Astrocyte of the spinal cord (primary cell): ENCODE data around the gene INPP4B.

Experiments
- DNase-seq: peaks from one replicate; pipeline ENCODE4 v3.0.0; 2011; ENCODE audit warnings: low read depth, low spot score
- H3K4me3 ChIP-seq: 2 replicates; pipeline ENCODE4 v1.5.1; 2011; ENCODE audit warnings: low read depth, mild to moderate bottlenecking, low read length, moderate library complexity
- in situ Hi-C: cut with HindIII; loops from 2 replicates; pipeline ENCODE4 v1.10.0; 2017; ENCODE audit warnings: low sequenced_read_pairs
- TF ChIP-seq, protein P1 (sequence below): IDR thresholded peaks from 2 replicates; pipeline ENCODE4 v1.5.1; 2012; ENCODE audit warnings: low read depth, mild to moderate bottlenecking, low read length, inconsistent platforms

The INPP4B gene

DNA sequence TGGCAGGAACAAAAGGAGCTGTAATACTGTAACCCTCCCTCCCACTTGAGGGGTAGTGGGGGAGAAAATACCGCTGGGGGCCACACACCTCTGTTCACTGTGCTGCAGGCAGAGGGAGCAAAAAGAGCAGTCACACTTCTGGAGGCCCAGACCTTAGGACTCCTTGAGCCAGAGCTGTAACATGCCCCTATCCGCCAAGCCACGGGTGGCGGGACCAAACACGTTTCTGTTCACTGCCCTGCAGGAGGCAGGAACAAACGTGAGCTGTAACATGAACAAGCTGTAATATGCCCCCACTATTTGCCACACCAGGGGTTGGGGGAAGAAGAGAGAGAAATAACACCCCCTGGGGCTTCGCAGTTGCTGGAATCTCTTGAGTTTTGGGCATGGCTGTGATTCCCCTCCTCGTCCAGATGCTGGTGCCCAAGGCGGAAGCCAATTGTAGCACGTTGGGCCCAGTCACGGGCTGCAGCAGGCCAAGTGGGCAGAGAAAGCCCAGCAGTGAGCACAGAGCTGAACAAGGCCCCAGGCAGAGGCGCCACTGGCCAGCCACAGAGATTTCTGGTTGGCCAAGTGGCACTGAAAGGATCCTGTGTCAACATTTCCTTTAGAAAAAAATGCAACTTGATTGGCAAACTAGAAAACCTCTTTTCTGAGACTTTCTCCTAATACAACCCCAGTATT lies 509.7 kb downstream of the INPP4B start:
- H3K4me3 ChIP-seq: no peak overlapping the region
- in situ Hi-C loops: no loop called here
- TF ChIP-seq, protein P1, sequence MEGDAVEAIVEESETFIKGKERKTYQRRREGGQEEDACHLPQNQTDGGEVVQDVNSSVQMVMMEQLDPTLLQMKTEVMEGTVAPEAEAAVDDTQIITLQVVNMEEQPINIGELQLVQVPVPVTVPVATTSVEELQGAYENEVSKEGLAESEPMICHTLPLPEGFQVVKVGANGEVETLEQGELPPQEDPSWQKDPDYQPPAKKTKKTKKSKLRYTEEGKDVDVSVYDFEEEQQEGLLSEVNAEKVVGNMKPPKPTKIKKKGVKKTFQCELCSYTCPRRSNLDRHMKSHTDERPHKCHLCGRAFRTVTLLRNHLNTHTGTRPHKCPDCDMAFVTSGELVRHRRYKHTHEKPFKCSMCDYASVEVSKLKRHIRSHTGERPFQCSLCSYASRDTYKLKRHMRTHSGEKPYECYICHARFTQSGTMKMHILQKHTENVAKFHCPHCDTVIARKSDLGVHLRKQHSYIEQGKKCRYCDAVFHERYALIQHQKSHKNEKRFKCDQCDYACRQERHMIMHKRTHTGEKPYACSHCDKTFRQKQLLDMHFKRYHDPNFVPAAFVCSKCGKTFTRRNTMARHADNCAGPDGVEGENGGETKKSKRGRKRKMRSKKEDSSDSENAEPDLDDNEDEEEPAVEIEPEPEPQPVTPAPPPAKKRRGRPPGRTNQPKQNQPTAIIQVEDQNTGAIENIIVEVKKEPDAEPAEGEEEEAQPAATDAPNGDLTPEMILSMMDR: no peak
- no peak for DNase-seq

DNA sequence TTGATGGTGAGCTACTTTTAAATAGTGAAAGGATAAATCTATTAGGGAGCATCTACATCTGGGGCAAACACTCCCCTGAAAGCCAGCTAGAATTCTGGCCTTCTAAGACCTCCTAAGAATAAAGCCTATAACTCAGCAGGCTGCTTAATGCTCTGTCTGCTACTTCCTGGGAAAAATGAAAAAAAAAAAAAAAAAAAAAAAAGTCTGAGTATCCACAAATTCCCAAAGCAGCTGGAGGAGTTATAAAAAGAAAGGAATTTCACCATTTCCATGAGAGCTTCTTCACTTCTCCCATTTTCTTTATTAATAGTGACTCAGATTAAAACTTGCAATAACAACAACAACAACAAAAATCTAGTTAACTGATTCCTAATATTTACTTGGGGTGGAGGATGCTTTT lies 511.2 kb downstream of the INPP4B start:
- in situ Hi-C loops: no loop called here
- no peak overlapping the region for H3K4me3 ChIP-seq
- TF ChIP-seq, protein P1: no peak
- no peak for DNase-seq

DNA sequence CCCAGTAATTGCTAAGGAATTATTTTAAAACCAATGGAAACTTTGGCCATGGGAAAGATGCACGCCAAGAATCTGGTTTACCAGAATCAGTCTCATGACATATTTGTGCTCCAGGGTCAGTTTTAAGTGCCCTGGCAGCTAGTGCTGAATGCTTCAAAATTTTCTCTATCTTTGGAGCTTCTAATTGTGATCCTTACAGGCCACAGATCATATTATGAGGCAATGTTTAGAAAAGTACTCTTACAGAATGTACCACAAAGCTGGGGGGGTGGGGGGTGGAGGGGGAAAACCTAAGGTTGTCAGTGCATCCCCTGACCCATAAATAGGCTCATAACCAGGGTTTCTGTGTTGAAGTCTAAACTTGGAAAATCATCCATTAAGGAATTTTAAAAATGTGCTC lies 514.5 kb downstream of the INPP4B start:
- in situ Hi-C loops: no loop called here
- DNase-seq: peak; percentile 26

DNA sequence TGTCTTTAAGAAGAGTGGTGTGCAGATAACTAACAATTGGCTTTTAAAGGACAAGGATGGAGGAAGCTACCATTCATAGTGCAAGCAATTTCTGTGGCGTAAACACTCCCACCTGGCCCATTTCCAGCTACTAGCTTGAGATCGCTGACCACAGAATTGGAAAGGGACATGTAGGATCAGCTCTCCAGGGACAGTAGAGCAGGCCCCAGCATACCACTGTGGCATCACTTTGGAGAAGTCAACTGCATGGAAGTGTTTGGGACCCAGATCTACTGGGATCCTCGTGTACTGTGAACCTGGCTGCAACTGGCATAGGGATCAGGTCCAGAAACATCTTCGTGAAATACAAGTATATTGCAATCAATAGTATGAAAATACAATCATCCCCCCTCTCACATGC lies 515.0 kb downstream of the INPP4B start:
- no peak for DNase-seq

More for the DNA sequence above, 514.5 kb downstream of the INPP4B start:
- TF ChIP-seq, protein P1: no peak
- H3K4me3 ChIP-seq: no peak overlapping the region

DNA sequence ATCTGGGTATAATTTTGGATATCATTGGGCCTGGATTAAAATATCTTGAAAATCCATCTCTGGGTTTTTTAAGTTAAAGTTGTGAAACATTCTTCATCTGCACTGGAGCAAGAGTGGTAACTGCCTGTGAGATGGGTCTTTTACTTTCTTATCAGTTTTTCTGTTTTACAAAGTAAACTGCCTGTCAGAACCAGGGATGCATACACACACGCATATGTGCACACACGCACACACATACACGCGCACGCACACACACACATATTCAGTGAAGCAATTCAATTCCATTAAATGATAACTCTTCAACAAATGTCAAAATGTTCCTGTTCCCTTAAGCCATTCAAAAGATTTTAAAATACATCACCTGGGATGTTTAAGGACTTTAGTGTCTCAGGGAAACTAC lies 515.8 kb downstream of the INPP4B start:
- TF ChIP-seq, protein P1: no peak
- no peak overlapping the region for H3K4me3 ChIP-seq
- DNase-seq: no peak
- in situ Hi-C loops: no loop called here

More for the DNA sequence above, 515.0 kb downstream of the INPP4B start:
- in situ Hi-C loops: no loop called here
- TF ChIP-seq, protein P1: no peak
- H3K4me3 ChIP-seq: no peak overlapping the region

DNA sequence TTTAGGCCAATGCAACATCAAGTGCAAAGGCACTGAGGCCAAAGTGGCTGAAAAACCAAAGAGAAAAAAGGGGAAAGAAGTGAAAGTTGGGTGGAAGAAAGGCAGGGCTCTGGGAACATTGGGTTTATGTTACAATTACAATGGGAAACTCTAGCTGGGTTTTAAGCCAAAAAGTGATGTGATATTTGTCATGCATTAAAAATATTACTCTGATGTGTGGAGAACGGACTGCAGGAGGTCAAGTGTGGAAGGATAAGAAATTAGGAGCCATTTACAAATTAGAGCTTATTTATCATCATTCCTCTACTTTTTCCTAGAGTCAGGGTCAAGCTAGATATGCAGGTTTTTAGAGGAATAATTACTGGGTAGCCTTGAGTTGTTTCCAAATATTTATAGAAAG lies 516.8 kb downstream of the INPP4B start:
- DNase-seq: no peak
- TF ChIP-seq, protein P1: no peak
- H3K4me3 ChIP-seq: no peak overlapping the region
- in situ Hi-C loops: no loop called here
